Upper lobe of left lung (tissue), 4 donors: ENCODE results near the gene GRAMD4.

Source experiments
- POLR2AphosphoS5 ChIP-seq, 2 donors: sonication (generic); formaldehyde crosslinking; IDR thresholded peaks; one replicate each; pipeline ENCODE4 v1.5.1; 2017; ENCODE audit warnings: antibody characterized with exemption in 2 of 2
- TF ChIP-seq, protein P1 (sequence below), 6 experiments: fragments of 450-650 bp in 4 of 6; fragments of 200-600 bp in 2 of 6; sonication (generic) in 2 of 6; IDR thresholded peaks; one replicate each; pipeline ENCODE4 v1.5.1; 2016 to 2019; ENCODE audit warnings: antibody characterized with exemption in 6 of 6

DNA sequence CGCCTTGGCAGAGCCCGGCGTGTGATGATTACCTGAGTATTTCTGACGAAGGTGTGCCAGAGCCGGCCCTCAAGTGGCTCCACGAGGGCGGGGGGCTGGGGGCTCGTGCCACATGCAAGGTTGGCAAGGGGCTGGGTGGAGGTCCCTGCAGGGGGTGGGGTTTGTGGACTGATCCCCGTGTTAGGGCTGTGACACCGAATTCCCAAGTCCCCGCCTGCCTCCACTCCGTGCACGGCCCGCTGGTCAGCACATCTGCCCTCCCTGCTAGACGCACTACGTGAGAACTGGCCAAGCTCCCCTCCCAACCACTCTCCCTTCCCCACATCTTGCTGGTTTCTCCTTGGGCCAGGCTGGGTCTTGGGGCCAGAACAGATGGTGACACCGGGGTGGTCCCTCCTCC lies 34.2 kb downstream of the GRAMD4 start:
- TF ChIP-seq, protein P1, sequence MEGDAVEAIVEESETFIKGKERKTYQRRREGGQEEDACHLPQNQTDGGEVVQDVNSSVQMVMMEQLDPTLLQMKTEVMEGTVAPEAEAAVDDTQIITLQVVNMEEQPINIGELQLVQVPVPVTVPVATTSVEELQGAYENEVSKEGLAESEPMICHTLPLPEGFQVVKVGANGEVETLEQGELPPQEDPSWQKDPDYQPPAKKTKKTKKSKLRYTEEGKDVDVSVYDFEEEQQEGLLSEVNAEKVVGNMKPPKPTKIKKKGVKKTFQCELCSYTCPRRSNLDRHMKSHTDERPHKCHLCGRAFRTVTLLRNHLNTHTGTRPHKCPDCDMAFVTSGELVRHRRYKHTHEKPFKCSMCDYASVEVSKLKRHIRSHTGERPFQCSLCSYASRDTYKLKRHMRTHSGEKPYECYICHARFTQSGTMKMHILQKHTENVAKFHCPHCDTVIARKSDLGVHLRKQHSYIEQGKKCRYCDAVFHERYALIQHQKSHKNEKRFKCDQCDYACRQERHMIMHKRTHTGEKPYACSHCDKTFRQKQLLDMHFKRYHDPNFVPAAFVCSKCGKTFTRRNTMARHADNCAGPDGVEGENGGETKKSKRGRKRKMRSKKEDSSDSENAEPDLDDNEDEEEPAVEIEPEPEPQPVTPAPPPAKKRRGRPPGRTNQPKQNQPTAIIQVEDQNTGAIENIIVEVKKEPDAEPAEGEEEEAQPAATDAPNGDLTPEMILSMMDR (IDR thresholded peaks at IDR 0.05), result no peak
- TF ChIP-seq POLR2AphosphoS5 (IDR thresholded peaks at IDR 0.05), result no peak
